ENCODE results near the gene TPRG1L. TPM values are rescaled to one million over a fixed set of nuclear protein-coding genes. Genes with fewer than 3 reads are reported as not detected.
A peak's percentile ranks its signal among the peaks of the same experiment; 100 is the strongest.

TPRG1L gene
- total RNA-seq, 1 donor from 2014 or later, result 10.6 TPM

GRCh38 chr1:3649342-3650247 is 24.8 kb downstream of the TPRG1L start, which contains the start of gene WRAP73:
WRAP73 (minus strand) TSS chr1:3650103; CDS start chr1:3649999, 104 bp downstream.
- peaks cover 7% of the 10 kb centered on the region for H3K36me3 Mint-ChIP-seq
- peak within 1 kb of the TSS; percentile 72 for H3K4me3 ChIP-seq

GRCh38 chr1:3650248-3651025 is 25.6 kb downstream of the TPRG1L start:
- Histone ChIP-seq H3K27me3 (peaks cover 57% of the 10 kb centered on the region), H3K79me2 (ENCODE audit: low read depth) (peaks cover 11% of the 10 kb centered on the region), H3K4me3 (peak overlapping the region; percentile 72), H3K4me2 (peak overlapping the region; percentile 93), H4K20me1 (ENCODE audit: low read depth) (peaks cover 39% of the 10 kb centered on the region), H3F3A (ENCODE audit: low read depth) (peaks cover 20% of the 10 kb centered on the region), H2AFZ (replicated peaks) (no peak overlapping the region), H3K27ac (no peak overlapping the region), H3K9ac (no peak overlapping the region), H3K9me3 (ENCODE audit: low read depth) (no peaks in the 10 kb centered on the region), H3K36me3 (no peaks in the 10 kb centered on the region), H3K4me1 (peaks cover 11% of the 10 kb centered on the region)
- Mint-ChIP-seq H3K9me3 (peaks cover 2% of the 10 kb centered on the region), H3K4me1 (peaks cover 20% of the 10 kb centered on the region), H3K36me3 (peaks cover 2% of the 10 kb centered on the region), H3K27ac (no peak overlapping the region), H3K4me3 (peak overlapping the region; percentile 85), H3K27me3 (ENCODE audit: insufficient read depth, low read depth) (peaks cover 37% of the 10 kb centered on the region)
- TF ChIP-seq CTCF (IDR thresholded peaks at IDR 0.05) (no peak), EZH2phosphoT487 (IDR thresholded peaks at IDR 0.05) (peak; percentile 97)
- DNase-seq (ENCODE audit: low spot score), result no peak

More at GRCh38 chr1:3649342-3650247, 24.8 kb downstream of the TPRG1L start, which contains the start of gene WRAP73:
- H3F3A ChIP-seq (ENCODE audit: low read depth), result peaks cover 20% of the 10 kb centered on the region
- no peaks in the 10 kb centered on the region for H3K9me3 ChIP-seq (ENCODE audit: low read depth)
- peak; percentile 96 for DNase-seq (ENCODE audit: low spot score)
- peaks cover 2% of the 10 kb centered on the region for H3K9me3 Mint-ChIP-seq
- H3K36me3 ChIP-seq, result no peaks in the 10 kb centered on the region
- H3K4me3 Mint-ChIP-seq, result peak within 1 kb of the TSS; percentile 85
- H3K9ac ChIP-seq, result no peak within 1 kb of the TSS
- peaks cover 20% of the 10 kb centered on the region for H3K4me1 Mint-ChIP-seq
- TF ChIP-seq CTCF (IDR thresholded peaks at IDR 0.05) (peak; percentile 15), EZH2phosphoT487 (IDR thresholded peaks at IDR 0.05) (no peak)
- H3K27ac Mint-ChIP-seq, result no peak within 1 kb of the TSS
- peaks cover 11% of the 10 kb centered on the region for H3K79me2 ChIP-seq (ENCODE audit: low read depth)
- peak within 1 kb of the TSS; percentile 35 for H2AFZ ChIP-seq (replicated peaks)
- H3K4me1 ChIP-seq, result peaks cover 11% of the 10 kb centered on the region
- H3K4me2 ChIP-seq, result peak within 1 kb of the TSS; percentile 93
- no peak within 1 kb of the TSS for H3K27ac ChIP-seq
- peaks cover 49% of the 10 kb centered on the region for H3K27me3 ChIP-seq
- H4K20me1 ChIP-seq (ENCODE audit: low read depth), result peaks cover 39% of the 10 kb centered on the region
- peaks cover 29% of the 10 kb centered on the region for H3K27me3 Mint-ChIP-seq (ENCODE audit: insufficient read depth, low read depth)

- H2AFZ ChIP-seq (replicated peaks), result no peak overlapping the region
- H3K27ac ChIP-seq, result no peak overlapping the region
- Mint-ChIP-seq H3K4me3 (peak overlapping the region; percentile 70), H3K36me3 (no peaks in the 10 kb centered on the region), H3K27ac (no peak overlapping the region), H3K9me3 (peaks cover 2% of the 10 kb centered on the region), H3K27me3 (ENCODE audit: insufficient read depth, low read depth) (peaks cover 45% of the 10 kb centered on the region), H3K4me1 (peaks cover 20% of the 10 kb centered on the region)
- H4K20me1 ChIP-seq (ENCODE audit: low read depth), result peaks cover 39% of the 10 kb centered on the region
- H3K4me3 ChIP-seq, result peak overlapping the region; percentile 42
- H3F3A ChIP-seq (ENCODE audit: low read depth), result peaks cover 20% of the 10 kb centered on the region
- H3K27me3 ChIP-seq, result peaks cover 66% of the 10 kb centered on the region
- H3K79me2 ChIP-seq (ENCODE audit: low read depth), result peaks cover 11% of the 10 kb centered on the region
- H3K4me2 ChIP-seq, result peak overlapping the region; percentile 83
- H3K9ac ChIP-seq, result no peak overlapping the region
- H3K9me3 ChIP-seq (ENCODE audit: low read depth), result no peaks in the 10 kb centered on the region
- H3K4me1 ChIP-seq, result peaks cover 11% of the 10 kb centered on the region
- peak; percentile 64 for DNase-seq (ENCODE audit: low spot score)
- no peaks in the 10 kb centered on the region for H3K36me3 ChIP-seq
- TF ChIP-seq EZH2phosphoT487 (IDR thresholded peaks at IDR 0.05) (peak; percentile 96), EZH2 (IDR thresholded peaks at IDR 0.05) (peak; percentile 100), CTCF (IDR thresholded peaks at IDR 0.05) (no peak)
Measured at GRCh38 chr1:3651026-3651929, 26.5 kb downstream of the TPRG1L start.

Data from neural progenitor cell (in vitro differentiated cells).